RWPE2 (cell line): ENCODE data around the gene RTP2.

Experiments used
- ATAC-seq: fragments of 200-7000 bp; cut with Tn5 transposase; 3 replicates; pipeline ENCODE4 v1.9.1; 2021; ENCODE audit warnings: low read depth
- DNase-seq: peaks from one replicate; pipeline ENCODE4 v3.0.0-alpha.2; 2020; ENCODE audit warnings: low spot score
- H3K27ac ChIP-seq: fragments of 450-650 bp; 2 replicates; pipeline ENCODE4 v1.5.1; 2017; ENCODE audit warnings: mild to moderate bottlenecking; ENCODE audit not compliant: poor library complexity, severe bottlenecking
- H3K27me3 ChIP-seq: fragments of 250-450 bp; sonication (Bioruptor Pico); 2 replicates; pipeline ENCODE4 v1.5.1; 2021; ENCODE audit warnings: mild to moderate bottlenecking, moderate library complexity; ENCODE audit not compliant: insufficient read depth, poor library complexity, severe bottlenecking
- H3K36me3 ChIP-seq: fragments of 250-450 bp; sonication (Bioruptor Pico); 2 replicates; pipeline ENCODE4 v1.5.1; 2020; ENCODE audit warnings: low read depth, mild to moderate bottlenecking, moderate library complexity
- H3K4me1 ChIP-seq: fragments of 250-450 bp; sonication (Bioruptor Pico); 2 replicates; pipeline ENCODE4 v1.5.1; 2021; ENCODE audit warnings: mild to moderate bottlenecking, moderate library complexity; ENCODE audit not compliant: insufficient read depth, poor library complexity, severe bottlenecking
- H3K4me3 ChIP-seq: fragments of 250-450 bp; sonication (Bioruptor Pico); 2 replicates; pipeline ENCODE4 v1.5.1; 2021; ENCODE audit warnings: mild to moderate bottlenecking, moderate library complexity; ENCODE audit not compliant: severe bottlenecking
- H3K9me3 ChIP-seq: fragments of 250-450 bp; sonication (Bioruptor Pico); 2 replicates; pipeline ENCODE4 v1.5.1; 2021; ENCODE audit warnings: mild to moderate bottlenecking, moderate library complexity; ENCODE audit not compliant: severe bottlenecking
- TF ChIP-seq, protein P1 (sequence below): fragments of 450-650 bp; IDR thresholded peaks from one replicate; pipeline ENCODE4 v1.5.1; 2017; ENCODE audit warnings: mild to moderate bottlenecking, moderate library complexity; ENCODE audit not compliant: poor library complexity, severe bottlenecking

RTP2 gene

GRCh38 chr3:187705164-187705563, 2.8 kb upstream of the RTP2 start:
- no peak overlapping the region for H3K4me3 ChIP-seq
- no peaks in the 10 kb centered on the region for H3K9me3 ChIP-seq
- ATAC-seq = no peak
- TF ChIP-seq, protein P1, sequence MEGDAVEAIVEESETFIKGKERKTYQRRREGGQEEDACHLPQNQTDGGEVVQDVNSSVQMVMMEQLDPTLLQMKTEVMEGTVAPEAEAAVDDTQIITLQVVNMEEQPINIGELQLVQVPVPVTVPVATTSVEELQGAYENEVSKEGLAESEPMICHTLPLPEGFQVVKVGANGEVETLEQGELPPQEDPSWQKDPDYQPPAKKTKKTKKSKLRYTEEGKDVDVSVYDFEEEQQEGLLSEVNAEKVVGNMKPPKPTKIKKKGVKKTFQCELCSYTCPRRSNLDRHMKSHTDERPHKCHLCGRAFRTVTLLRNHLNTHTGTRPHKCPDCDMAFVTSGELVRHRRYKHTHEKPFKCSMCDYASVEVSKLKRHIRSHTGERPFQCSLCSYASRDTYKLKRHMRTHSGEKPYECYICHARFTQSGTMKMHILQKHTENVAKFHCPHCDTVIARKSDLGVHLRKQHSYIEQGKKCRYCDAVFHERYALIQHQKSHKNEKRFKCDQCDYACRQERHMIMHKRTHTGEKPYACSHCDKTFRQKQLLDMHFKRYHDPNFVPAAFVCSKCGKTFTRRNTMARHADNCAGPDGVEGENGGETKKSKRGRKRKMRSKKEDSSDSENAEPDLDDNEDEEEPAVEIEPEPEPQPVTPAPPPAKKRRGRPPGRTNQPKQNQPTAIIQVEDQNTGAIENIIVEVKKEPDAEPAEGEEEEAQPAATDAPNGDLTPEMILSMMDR = no peak
- DNase-seq = no peak
- H3K27ac ChIP-seq = no peak overlapping the region
- no peaks in the 10 kb centered on the region for H3K36me3 ChIP-seq
- no peaks in the 10 kb centered on the region for H3K27me3 ChIP-seq
- H3K4me1 ChIP-seq = no peaks in the 10 kb centered on the region

DNA sequence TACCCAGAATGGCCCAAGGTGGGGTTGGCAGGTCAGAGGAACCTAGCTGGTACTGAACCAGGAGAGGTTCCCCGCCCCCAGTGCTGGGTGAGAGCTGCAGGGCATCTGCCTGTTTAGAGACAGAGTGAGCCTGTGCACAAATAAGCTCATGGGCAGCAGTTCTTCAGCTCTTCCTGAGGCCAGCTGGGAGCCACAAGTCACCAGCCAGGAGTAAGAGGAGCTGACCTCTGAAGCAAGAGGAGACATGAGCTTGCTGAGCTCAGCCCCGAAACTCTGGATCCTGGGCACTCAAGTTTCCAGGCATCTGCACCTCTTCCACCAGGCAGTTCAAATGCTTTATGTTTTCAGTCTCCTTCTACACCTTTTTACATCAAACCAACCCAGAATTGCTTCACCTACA, 2.1 kb downstream of the RTP2 start:
- DNase-seq = no peak
- TF ChIP-seq, protein P1 = no peak
- Histone ChIP-seq H3K4me1 (no peaks in the 10 kb centered on the region), H3K27me3 (no peaks in the 10 kb centered on the region), H3K27ac (no peak overlapping the region), H3K9me3 (no peaks in the 10 kb centered on the region), H3K36me3 (no peaks in the 10 kb centered on the region), H3K4me3 (no peak overlapping the region)
- ATAC-seq = no peak

DNA sequence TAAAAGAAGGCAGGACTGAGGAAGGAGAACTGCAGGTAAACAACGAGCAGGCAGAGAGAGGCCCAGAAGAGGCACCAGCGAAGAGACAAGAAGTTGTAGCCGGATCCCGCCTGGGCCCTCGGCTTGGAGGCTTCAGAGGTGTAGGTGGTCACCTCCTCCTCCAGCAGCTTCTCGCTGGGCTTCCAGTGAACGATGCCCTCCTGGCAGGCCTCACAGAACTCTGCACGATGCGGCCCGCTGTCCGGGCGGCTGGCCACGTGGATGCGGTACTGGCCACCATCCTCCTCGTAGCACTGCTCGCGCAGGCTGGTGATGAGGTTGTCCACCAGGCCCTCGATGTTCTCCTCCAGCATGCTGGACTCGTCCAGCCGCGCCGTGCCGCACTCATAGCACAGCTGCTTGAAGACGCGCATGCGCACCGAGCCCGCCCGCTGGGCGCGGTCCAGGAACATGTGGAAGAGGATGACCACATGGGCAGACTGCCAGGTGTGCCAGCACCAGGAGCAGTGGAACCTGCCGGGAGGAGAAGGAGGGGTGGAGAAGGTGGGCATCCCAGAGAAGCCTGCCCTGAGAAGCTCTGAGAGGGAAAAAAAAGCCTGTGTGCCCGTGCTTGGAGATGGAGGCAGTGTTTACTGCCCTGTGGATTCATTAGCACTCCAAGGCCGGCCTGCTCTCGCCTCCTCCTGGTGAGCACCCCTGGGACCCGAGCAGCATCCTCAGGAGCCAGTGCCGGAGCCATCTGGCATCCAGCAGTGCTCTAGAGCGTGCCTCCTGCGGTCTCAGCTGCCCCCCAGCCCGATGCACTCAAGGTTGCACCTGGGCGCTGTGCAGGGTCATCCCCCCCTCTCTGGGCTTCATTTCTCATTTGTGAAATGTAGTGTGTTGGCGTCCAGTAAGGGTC, 3.6 kb downstream of the RTP2 start:
- Histone ChIP-seq H3K27ac (no peak overlapping the region), H3K36me3 (no peaks in the 10 kb centered on the region), H3K27me3 (no peaks in the 10 kb centered on the region), H3K4me3 (no peak overlapping the region), H3K4me1 (no peaks in the 10 kb centered on the region), H3K9me3 (no peaks in the 10 kb centered on the region)
- no peak for DNase-seq
- no peak for ATAC-seq
- TF ChIP-seq, protein P1 = no peak

- no peak overlapping the region for H3K4me3 ChIP-seq
- no peaks in the 10 kb centered on the region for H3K4me1 ChIP-seq
- ATAC-seq (no peak), DNase-seq (no peak)
- no peaks in the 10 kb centered on the region for H3K27me3 ChIP-seq
- H3K9me3 ChIP-seq = no peaks in the 10 kb centered on the region
- TF ChIP-seq, protein P1 = no peak
- H3K36me3 ChIP-seq = no peaks in the 10 kb centered on the region
- no peak overlapping the region for H3K27ac ChIP-seq
These were observed 6.3 kb downstream of the RTP2 start for GRCh38 chr3:187696021-187696420.

- H3K9me3 ChIP-seq = no peaks in the 10 kb centered on the region
- DNase-seq = no peak
- no peaks in the 10 kb centered on the region for H3K36me3 ChIP-seq
- no peak overlapping the region for H3K27ac ChIP-seq
- peaks cover 2% of the 10 kb centered on the region for H3K27me3 ChIP-seq
- H3K4me3 ChIP-seq = no peak overlapping the region
- TF ChIP-seq, protein P1 = no peak
- H3K4me1 ChIP-seq = no peaks in the 10 kb centered on the region
- no peak for ATAC-seq
These were observed 6.9 kb downstream of the RTP2 start for GRCh38 chr3:187695449-187695848.
